NCI-H524 (cell line): ENCODE data around the gene NACC2.

Experiments used
- DNase-seq, 2 experiments: peaks; one replicate each; lab custom pipeline; 2025; lab: John Stamatoyannopoulos, UW

NACC2 gene

GRCh38 chr9:135993765-135994500, 101.2 kb downstream of the NACC2 start:
- no peak for DNase-seq

DNA sequence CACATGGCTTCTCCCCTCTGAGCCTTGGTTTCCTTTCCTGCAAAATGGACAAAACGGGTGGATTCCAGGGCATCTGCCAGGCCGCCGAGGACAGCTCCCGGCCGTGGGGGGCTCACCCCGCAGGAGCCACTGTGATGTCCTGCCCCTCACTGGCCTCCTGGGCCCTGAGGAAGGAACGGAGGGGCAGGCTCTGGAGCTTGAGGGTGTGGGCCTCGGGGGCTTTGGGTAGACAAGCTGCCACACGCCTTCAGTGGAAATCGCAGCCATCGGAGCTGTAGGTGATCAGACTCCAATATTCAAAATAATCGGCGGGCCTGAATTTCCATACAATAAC, 101.7 kb downstream of the NACC2 start:
- DNase-seq: no peak

- DNase-seq: no peak
Observed at GRCh38 chr9:135992486-135993408, 102.3 kb downstream of the NACC2 start.

DNA sequence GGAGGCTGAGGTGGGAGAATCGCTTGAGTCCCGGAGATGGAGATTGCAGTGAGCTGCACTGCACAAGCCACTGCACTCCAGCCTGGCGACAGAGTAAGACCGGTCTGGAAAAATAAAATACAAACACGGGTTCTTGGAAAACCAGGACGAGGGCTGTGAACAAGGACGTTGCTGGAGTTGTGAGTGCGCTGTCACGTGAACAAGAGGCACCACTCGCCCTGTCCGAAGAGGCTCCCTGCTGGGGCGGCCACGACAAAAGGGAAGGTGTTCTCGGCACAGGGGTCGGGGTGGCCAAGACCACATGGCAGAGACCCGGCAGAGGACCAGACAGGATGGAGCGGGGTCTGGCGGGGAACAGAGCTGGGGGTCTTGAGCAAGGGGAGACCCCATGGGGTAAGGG, 103.3 kb downstream of the NACC2 start:
- DNase-seq: no peak

GRCh38 chr9:135990468-135991429, 104.3 kb downstream of the NACC2 start:
- DNase-seq: peak in 1 of 2 experiments; percentile 42

DNA sequence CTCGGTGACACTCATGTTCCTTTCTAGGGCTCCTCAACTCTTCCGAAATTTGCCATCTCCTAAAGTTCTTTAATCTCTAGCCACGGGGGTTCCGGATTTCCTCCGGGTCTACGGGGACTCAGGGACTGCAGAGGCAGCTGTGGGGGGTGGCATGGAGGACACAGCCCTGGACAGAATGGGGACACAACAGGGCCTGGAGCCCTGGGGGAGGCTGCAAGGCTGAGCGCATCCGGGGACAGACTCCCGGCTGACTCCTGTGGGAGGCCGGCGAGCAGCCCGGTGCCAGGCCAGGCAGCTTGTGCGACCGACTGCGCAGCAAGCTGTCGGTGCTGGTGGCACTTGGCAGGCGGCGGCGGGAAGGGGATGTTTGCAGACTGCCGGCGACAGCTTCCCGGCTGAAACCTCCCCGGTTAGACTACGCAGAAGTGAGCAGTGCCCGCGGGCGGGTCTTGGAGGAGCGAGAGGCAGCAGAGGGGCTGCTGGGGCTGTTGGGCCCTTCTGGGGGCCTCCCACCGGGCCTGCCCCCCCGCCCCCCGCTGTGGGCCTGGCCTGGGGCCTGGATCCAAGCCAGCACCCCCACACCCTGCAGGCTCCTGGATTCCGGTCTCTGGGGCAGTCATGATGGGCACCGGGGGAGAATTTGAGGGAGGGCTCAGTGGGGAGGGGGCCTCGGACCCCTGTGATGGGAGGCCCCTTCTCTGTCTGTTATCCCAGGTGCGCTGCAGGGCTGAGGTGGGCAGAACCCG, 105.2 kb downstream of the NACC2 start:
- DNase-seq: peak; percentile 31 to 72

- DNase-seq: no peak
Observed at GRCh38 chr9:135989157-135989556, 105.9 kb downstream of the NACC2 start.

DNA sequence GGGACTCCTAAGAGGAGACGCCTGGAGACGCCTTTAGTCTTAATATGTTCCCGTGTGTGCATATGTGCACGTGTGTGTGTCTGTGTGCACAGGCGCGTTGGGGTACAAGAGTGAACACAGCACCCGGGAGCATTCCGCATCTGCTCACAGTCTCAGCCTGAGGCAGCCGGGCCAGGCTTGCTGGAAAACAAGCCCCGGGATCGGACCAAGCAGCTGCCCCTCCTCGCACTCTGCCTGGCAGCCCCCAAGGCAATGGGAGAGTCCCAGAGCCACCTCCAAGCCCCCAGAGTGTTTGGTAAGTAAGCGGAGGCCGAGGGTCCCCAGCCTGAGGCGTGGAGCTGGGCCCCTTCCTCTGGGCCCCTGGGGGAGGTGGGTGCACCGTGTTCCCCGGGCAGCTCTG, 106.6 kb downstream of the NACC2 start:
- no peak for DNase-seq

- DNase-seq: no peak
Observed at GRCh38 chr9:135987838-135988404, 107.2 kb downstream of the NACC2 start.

GRCh38 chr9:135986605-135987004, 108.5 kb downstream of the NACC2 start:
- DNase-seq: no peak

DNA sequence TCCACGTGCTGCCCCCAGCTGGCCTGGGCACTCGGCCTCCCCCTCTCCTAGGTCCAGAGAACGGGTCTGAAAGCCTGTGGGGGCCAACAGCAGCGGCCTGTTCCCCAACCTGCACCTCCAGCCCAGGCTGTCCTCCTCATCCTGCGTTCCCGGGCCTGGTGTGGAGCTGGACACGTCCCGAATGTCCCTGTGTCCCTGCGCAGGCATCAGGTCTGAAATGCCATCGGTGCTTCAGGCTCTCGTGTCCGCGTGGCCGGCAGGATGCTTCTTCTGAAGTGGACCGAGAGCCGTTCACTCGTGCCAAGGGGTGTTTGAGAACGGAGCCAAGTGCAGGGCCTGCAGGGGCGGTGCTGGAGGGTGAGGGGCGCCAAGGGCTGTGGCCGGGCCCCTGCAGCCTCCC, 109.2 kb downstream of the NACC2 start:
- no peak for DNase-seq

DNA sequence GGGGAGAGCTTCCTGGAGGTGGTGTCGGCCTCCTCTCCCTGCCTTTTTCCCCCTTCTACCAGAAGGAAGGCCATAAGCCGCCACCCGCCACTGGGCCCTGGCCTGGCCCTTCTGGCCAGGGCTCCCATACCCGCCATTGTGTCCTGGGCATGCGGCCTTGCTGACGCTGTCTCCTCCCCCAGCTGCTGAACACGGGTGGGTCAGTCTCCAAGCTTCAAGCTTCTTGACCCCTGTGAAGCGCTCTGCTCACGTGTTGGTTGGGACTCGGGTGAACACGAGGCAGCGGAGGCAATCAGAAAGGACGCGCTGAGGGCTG, 109.7 kb downstream of the NACC2 start:
- no peak for DNase-seq

GRCh38 chr9:135984072-135984710, 110.9 kb downstream of the NACC2 start:
- DNase-seq: no peak

GRCh38 chr9:135983208-135984071, 111.6 kb downstream of the NACC2 start:
- no peak for DNase-seq

- no peak for DNase-seq
Observed at GRCh38 chr9:135982499-135983207, 112.4 kb downstream of the NACC2 start.

GRCh38 chr9:135980926-135981630, 114.0 kb downstream of the NACC2 start:
- no peak for DNase-seq

- no peak for DNase-seq
Observed at GRCh38 chr9:135979547-135980166, 115.4 kb downstream of the NACC2 start.
